DOHH2 (cell line): ENCODE data around the gene ANKRD16.

Experiments used
- CTCF ChIP-seq: fragments of 200-600 bp; sonication (generic); IDR thresholded peaks from one replicate; pipeline ENCODE4 v1.5.1; 2014; ENCODE audit warnings: antibody characterized with exemption, mild to moderate bottlenecking, low read depth, low read length; ENCODE audit not compliant: poor library complexity, severe bottlenecking
- EZH2phosphoT487 ChIP-seq: fragments of 200-600 bp; sonication (generic); IDR thresholded peaks from 2 replicates; pipeline ENCODE4 v1.6.1; 2017; ENCODE audit warnings: borderline replicate concordance, mild to moderate bottlenecking, antibody characterized with exemption, low read length, moderate library complexity, mixed read lengths

- TF ChIP-seq CTCF (no peak), EZH2phosphoT487 (no peak)
Observed at GRCh38 chr10:5843686-5844344, 45.9 kb downstream of the ANKRD16 start.
